ENCODE measurements around the gene ID3. TPM values are rescaled to one million over a fixed set of nuclear protein-coding genes. Genes with fewer than 3 reads are reported as not detected.
"Not testable (repeated sequence)": the region's sequence is repeated elsewhere in the genome, so short reads cannot be mapped to it uniquely, and the experiment has no call there.

ID3 gene
- total RNA-seq, 1 donor from 2014 or later = 242 TPM

DNA sequence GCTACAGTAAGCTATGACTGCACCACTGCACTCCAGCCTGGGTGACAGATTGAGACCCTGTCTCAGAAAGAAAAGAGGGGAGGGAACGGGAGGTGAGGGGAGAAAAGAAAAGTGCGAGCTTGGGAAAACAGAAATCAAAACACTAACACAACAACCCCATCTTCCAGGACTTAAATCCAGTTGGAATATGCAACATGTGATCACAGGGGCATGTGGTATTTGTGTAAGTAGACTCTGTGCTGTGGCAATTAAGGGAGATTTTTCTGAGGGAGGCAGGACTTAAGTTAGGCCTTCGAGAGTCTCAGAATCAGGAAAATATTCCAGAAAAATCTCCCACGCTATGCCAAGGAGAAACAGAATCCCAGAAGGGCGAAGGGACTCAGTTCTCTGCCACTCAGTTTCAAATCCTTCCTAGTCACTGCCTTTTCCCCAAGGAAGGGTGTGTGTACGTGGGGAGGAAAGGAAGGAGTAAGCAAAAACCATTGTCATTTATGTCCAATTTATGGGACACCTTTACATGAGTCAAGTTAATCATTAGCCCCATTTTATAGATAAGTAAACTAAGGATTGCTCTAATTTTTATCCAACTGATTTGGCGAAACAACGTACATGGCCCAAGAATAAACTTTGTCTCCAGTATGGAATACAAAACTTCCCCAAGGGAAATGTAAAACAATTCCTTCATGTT, 12.3 kb downstream of the ID3 start:
- TF ChIP-seq, protein P1, sequence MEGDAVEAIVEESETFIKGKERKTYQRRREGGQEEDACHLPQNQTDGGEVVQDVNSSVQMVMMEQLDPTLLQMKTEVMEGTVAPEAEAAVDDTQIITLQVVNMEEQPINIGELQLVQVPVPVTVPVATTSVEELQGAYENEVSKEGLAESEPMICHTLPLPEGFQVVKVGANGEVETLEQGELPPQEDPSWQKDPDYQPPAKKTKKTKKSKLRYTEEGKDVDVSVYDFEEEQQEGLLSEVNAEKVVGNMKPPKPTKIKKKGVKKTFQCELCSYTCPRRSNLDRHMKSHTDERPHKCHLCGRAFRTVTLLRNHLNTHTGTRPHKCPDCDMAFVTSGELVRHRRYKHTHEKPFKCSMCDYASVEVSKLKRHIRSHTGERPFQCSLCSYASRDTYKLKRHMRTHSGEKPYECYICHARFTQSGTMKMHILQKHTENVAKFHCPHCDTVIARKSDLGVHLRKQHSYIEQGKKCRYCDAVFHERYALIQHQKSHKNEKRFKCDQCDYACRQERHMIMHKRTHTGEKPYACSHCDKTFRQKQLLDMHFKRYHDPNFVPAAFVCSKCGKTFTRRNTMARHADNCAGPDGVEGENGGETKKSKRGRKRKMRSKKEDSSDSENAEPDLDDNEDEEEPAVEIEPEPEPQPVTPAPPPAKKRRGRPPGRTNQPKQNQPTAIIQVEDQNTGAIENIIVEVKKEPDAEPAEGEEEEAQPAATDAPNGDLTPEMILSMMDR (IDR thresholded peaks at IDR 0.05) = no peak
- H3K4me3 ChIP-seq = no peak overlapping the region
- DNase-seq (no peak), ATAC-seq (no peak)
- H3K4me1 ChIP-seq = peaks cover 26% of the 10 kb centered on the region
- H3K27me3 ChIP-seq = no peaks in the 10 kb centered on the region
- peak overlapping the region; percentile 30 for H3K27ac ChIP-seq
- intact Hi-C loops (cut with DNase I) = no loop called here
- no peaks in the 10 kb centered on the region for H3K36me3 ChIP-seq
- H3K9me3 ChIP-seq = no peaks in the 10 kb centered on the region

DNA sequence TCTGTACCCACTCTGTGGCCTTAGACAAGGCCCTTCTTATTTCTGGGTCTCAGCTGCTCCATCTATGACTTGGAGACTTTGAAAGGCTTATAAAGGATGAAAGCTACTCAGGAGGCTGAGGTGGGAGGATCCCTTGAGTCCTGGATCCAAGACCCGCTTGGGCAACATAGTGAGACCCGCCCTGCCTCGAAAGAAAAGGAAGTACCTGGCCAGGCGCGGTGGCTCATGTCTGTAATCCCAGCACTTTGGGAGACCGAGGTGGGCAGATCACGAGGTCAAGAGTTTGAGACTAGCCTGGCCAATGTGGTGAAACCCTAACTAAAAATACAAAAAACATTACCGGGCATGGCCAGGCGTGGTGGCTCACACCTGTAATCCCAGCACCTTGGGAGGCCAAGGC, 13.4 kb downstream of the ID3 start:
- Histone ChIP-seq H3K36me3 (no peaks in the 10 kb centered on the region), H3K9me3 (no peaks in the 10 kb centered on the region), H3K27me3 (no peaks in the 10 kb centered on the region), H3K4me3 (no peak overlapping the region), H3K4me1 (peaks cover 26% of the 10 kb centered on the region), H3K27ac (no peak overlapping the region)
- intact Hi-C loops (cut with DNase I) = no loop called here
- TF ChIP-seq, protein P1 (IDR thresholded peaks at IDR 0.05) = no peak
- DNase-seq = no peak
- ATAC-seq = no peak

DNA sequence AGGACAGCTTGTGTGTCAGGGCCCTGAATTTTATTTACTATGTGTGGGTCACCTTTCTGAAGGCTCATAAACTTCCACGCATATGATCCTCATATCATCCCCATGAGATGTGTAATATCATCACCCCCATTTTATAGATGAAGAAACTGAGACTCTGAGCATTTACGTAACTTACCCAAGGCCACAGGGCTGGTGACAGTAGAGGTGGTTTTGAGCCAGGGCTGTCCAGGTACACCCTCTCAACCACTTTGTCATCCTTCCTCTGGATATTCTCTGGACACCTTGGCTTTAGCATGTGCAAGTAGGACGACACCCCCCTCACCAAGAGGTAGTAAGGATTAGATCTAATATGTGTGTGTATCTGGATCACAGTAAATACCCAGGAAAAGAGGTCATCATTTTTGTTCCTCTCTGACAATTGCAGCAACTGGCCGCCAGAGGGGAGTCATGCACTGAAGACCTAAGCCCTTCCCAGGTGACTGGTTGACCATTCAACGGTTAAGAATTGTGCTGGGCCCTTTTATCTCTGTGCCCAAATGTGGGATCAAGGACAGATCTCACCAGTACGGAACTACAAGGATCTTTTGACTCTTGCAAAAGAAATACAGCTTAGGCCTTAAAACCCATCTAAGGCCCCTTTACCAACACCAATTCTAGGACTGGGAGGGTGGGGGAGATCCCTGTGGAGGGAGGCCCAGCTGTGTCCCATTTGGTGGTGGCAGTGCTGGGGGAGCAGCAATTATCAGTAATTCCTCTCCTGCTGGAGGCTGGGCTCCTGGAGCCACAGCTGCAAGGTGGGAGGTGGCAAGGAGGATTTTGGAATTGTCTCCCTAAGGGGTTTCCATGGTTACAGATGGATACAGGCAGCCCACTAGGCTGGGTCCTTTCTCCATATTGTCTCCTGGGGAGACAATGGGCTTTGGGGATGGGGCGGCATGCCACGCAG, 14.6 kb downstream of the ID3 start:
- peak; percentile 88 for ATAC-seq
- H3K4me1 ChIP-seq = peaks cover 30% of the 10 kb centered on the region
- H3K27me3 ChIP-seq = no peaks in the 10 kb centered on the region
- intact Hi-C loops (cut with DNase I) = loop anchor here (5.0 kb wide), 2 partner anchors 47 to 93 kb away; no protein-coding TSS in a partner anchor
- H3K9me3 ChIP-seq = no peaks in the 10 kb centered on the region
- DNase-seq = peak; percentile 80
- no peak overlapping the region for H3K4me3 ChIP-seq
- no peak overlapping the region for H3K27ac ChIP-seq
- TF ChIP-seq, protein P1 (IDR thresholded peaks at IDR 0.05) = peak; percentile 88
- no peaks in the 10 kb centered on the region for H3K36me3 ChIP-seq

DNA sequence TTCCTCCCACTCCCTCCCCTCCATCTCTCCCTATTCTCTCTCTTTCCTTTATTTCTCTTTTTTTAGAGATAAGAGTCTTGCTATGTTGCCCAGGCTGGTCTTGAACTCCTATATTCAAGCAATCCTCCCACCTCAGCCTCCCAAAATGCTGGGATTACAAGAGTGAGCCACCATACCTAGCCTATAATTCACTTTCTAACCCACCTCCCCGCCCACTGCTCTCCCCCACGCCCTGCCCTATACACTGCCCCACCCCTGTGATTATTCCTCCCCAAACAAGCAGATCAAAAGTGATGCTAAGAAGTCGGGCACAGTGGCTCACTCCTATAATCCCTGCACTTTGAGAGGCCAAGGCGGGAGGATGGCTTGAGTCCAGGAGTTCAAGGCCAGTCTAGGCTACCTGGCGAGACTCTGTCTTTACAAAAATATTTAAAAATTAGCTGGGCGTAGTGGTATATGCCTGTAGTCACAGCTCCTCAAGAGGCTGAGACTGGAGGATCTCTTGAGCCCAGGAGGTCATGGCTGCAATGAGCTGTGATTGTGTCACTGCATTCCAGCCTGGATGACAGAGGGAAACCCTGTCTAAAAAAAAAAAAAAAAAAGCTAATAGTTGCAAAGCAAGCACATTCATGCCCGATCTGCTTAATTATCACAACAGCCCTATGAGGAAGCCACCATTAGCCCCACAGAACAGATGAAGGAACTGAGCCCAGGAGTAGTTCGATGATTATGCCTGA, 15.4 kb downstream of the ID3 start:
- intact Hi-C loops (cut with DNase I) = loop anchor here (5.0 kb wide), 2 partner anchors 47 to 93 kb away; no protein-coding TSS in a partner anchor
- Histone ChIP-seq H3K4me3 (no peak overlapping the region), H3K36me3 (no peaks in the 10 kb centered on the region), H3K9me3 (no peaks in the 10 kb centered on the region), H3K27me3 (no peaks in the 10 kb centered on the region), H3K27ac (no peak overlapping the region), H3K4me1 (peaks cover 29% of the 10 kb centered on the region)
- no peak for DNase-seq
- ATAC-seq = peak; percentile 6
- TF ChIP-seq, protein P1 (IDR thresholded peaks at IDR 0.05) = no peak

DNA sequence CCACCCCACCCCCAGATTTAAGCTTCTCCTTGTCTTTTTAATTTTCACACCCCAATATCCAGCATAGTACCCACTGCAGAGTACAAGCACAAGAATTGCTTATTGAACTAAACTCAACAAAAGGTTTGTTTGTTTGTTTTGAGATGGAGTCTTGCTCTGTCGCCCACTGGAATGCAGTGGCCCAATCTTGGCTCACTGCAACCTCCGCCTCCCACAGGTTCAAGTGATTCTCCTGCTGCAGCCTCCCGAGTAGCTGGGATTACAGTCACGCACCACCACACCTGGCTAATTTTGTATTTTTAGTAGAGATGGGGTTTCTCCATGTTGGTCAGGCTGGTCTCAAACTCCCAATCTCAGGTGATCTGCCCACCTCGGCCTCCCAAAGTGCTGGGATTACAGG, 16.4 kb downstream of the ID3 start:
- not testable (repeated sequence) for H3K4me3 ChIP-seq, H3K9me3 ChIP-seq, H3K36me3 ChIP-seq, DNase-seq, H3K27ac ChIP-seq, ATAC-seq, H3K27me3 ChIP-seq
- intact Hi-C loops (cut with DNase I) = loop anchor here (5.0 kb wide), 2 partner anchors 46 to 94 kb away; no protein-coding TSS in a partner anchor
- peaks cover 20% of the 10 kb centered on the region for H3K4me1 ChIP-seq
